NCI-H2171 (cell line): Measurements from ENCODE around the gene KCNH8.

ENCODE experiments used
- DNase-seq: peaks from one replicate; lab custom pipeline; 2025; lab: John Stamatoyannopoulos, UW

KCNH8 gene

DNA sequence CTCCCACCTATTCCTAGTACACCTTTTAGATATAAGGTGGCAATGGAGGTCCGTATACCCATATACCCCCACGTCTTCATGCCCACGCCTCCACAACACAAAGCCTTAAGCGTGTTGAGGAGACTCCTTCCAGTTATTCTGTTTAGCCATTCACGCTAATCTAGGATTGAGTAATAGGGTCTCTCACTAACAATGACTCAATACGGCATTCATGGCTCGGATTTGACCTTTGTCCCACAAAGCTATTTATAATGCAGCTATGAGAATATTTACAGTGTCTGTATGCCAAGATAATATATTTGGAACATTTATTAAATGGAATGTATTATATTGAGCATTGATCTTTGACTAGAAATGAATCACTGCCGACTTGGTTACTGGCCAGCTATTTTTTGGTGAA is 215.8 kb downstream of the KCNH8 start:
- no peak for DNase-seq

DNA sequence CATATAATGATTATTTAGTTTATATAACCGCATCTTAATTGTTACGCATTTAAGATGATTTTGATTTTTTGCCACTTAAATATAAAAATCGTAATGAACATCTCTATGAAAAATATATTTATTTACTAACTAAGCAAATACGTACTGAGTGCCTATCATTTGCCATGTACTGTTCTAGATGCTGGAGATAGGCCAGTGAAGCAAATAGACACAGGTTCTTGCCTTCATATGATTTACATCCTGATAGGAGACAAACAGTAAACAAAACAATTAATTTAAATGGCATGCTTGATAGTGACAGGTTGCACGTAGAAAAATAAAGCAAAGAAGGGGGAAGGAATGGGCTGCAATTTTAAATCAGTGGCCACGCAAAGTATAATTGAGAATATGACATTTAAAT is 217.2 kb downstream of the KCNH8 start:
- no peak for DNase-seq

DNA sequence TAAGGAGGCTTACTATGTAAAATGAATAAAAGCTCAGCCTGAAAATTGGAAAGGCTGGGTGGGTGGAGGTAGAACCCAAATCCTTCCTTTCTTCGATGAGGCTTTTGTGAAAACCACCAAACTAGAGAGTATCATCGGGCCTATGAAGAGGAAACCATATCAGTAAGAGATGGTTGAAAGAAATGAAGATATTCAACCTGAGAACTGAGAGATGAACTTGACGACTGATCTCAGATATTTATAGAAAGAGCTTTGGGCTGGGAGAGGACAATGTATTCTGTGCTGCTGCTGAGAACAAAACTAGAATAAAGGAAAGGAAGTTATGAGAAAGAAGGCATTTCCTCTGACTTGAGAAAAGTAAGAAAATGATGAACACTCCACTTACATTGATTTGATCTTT is 236.6 kb downstream of the KCNH8 start:
- no peak for DNase-seq

DNA sequence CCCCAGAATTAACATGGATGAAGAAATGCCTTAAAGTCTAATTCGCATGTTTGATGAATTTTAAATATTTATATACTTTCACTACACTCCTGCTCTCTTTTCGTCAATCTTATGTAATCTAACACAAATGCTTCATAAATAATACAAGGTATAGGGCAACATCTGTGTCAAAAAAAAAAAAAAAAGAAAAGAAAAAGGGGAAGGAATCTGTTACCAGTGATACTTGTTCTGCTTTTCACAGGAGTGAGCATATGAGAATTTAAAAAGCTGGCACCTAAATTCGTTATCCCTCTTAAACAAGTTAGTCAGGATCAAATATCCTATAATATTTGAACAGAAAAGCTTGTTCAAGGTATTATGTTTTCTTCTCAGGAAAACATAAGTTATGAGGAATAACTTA is 243.8 kb downstream of the KCNH8 start:
- DNase-seq, result no peak

DNA sequence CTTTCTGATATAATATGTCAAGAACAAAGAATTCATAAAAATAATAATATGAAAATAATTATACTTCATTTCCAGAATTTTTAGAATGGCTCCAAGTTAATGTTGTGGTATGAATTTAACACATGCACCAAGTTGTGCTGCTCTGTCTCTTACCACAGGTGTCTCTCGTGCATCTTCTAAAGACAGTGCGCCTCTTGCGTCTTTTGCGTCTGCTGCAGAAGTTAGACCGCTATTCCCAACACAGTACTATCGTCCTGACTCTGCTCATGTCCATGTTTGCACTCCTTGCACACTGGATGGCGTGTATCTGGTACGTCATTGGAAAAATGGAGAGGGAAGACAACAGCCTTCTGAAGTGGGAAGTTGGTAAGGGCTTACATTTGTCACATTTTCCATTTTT is 246.6 kb downstream of the KCNH8 start:
- no peak for DNase-seq

DNA sequence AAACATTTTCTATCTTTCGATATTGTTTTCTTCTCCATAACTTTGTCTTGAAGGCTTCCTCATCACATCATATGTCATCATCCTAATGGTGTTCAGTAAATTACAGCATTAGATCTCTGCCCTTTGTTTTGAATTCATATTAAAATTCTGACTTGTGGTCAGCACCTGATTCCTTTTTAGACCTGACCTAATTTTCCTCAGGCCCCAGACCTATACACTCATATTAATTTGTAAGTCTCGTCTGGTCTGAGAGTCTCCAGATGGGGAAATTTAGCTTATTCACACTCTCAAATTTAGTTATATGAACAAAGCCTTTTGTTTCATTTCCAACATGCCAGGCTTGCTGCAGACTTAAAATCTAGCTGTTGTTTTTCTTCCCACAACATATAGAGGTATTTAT is 248.4 kb downstream of the KCNH8 start:
- no peak for DNase-seq

DNA sequence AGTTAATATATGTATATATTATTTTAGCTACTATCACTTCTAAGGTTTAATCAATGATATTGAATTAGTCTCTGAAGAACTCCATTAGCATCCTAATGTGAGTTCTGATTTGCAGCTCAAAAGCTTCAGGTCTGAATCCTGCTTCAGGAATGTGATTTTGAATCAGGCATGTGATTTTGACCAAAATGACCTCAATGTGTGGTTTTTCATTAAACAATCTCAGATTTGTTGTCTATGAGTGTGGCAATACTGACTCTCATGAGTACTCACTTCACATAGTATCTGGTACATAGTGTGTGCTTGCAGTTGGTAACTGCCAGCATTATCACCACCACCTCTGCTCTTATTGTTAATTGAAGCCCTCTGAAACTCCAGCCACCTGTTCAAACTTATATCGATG is 251.0 kb downstream of the KCNH8 start:
- no peak for DNase-seq

DNA sequence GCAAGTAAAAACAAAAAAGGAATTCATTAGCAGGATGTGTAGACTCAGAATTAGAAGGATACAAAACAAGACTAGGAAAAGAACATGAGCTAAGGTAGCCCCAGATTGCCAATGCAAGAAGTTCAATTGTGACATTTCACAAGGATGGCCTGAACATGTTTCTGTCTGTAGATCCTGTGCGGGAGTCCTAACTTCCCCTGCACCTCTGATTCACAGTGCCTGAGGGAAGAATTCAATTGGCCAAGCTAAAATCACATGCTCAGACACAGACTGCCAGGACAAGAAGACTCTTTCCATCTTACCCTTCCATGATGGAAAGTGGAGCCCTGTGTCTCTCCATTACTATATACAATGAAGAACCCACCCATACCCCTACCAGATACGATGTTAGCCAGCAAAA is 251.5 kb downstream of the KCNH8 start:
- no peak for DNase-seq

DNA sequence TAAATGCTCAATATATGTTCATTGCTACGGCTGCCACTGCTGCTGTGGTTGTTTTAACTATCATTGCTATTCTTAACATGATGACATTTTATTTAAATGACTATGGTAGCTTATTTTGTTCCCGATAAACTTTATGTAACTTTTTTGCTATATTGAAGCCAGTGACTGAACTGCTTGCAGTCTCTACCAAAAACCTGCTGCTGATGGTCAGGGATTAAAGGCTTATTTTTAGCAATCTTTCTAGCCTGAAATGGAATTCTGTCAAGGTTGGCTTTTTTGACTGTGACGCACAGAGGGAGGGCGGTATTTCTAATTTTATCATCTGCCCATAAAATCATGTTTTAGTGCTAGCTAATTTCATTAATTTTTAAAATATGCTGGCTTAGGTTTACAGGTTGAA is 271.8 kb downstream of the KCNH8 start:
- DNase-seq, result no peak

DNA sequence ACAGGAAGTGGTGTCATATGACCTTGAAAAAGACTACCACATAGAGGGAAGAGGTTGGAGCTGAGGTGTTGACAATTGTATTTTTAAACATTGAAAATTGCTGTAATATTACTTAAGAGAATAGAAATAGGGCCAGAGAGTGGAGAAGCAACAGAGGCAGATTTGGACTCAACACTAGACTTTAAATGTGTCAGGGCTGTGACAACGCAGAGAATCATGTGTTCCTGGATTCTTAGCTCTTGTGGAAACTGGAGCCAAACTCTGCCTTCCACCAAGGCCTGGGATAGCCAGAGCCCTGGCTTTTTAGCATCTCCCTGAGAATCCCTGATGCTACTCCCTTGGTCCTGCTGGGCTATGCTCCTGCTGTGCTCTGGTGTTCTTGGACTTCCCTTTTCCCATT is 277.5 kb downstream of the KCNH8 start:
- DNase-seq, result no peak

DNA sequence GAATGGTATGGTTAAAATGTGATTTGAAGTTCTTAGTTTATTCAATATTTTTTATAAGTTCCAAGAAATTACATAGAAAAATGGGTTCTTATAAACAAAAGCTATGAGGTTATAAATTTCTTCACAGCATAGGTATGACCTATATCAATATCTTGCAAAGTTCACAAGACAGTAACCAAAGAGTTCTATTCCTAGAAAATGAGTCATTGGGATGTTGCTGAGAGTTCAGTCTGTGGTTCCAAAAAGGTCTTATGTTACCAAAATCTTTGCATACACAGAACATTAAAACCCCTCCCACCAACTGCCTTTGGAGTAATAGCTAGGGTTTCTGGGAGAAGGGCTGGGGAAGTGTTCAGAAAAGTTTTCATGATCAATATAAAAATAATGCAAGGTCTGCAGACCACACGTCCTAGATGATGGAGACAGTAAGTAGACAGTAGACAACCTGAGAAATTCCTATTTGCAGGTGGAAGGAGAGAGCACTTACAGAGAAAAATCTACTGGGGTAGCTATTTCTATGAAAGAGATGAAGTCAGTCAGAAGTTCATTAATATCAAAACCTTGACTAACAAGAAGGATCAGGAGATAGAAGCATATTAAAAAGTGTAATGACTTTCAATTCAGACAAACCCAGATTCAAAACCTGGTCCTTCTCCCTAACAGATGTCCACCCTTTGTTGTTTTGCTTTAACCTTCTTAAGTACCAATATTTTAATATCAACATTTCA is 279.3 kb downstream of the KCNH8 start:
- no peak for DNase-seq

DNA sequence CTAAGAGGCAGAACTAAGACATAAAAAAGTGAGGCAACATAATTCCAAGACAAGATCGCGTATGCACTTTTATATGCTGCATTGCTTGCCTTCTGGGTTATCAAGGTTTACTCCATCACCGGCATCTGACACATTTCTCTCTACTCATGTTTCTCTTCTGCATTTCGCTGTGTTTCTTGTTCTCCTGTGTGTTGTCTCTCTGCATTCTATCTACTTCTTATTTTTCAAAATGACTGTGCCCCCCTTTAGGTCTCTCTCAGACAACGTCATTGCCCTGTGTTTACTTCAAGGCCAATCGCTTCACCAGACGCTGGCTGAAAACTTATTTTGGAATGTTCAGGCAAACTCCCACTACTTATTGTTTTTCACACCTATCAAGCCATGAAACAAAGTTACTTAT is 280.4 kb downstream of the KCNH8 start:
- no peak for DNase-seq

DNA sequence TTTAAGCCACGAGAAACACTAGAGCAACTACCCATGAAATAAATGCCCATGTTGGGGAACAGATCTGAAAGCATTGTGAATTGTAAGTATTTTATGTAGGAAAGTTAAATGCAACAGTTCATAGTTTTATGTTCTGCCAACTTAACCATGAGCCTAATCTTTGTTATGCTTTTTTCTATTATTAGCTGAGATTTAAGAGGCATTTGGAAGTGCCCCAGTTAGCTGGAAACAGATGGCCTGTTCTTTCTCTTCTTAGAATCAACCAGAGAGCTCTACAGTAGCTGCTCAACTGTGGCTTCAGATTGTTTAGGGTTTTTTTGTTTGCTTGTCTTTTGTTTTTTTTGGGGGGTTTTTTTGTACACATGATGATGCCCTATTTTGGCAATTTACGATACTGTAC is 284.4 kb downstream of the KCNH8 start:
- no peak for DNase-seq

DNA sequence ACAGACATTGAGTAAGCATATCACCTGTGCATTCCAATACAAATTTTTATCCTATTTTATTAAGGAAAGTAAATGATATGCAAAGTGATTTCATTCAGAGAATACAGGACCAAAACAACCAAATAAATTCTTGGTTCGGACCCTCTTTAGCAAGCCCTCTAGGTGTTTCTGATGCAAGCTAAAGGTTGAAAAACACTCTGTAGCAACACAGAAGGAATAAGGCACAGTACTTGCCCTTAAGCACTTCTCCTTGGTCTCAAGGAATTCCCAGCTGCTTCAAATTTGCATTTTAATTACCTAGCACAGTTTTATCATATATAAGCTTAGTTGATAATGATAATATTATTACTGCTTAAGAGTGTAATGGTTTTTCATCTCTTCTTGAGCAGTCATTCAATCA is 288.4 kb downstream of the KCNH8 start:
- DNase-seq, result no peak

DNA sequence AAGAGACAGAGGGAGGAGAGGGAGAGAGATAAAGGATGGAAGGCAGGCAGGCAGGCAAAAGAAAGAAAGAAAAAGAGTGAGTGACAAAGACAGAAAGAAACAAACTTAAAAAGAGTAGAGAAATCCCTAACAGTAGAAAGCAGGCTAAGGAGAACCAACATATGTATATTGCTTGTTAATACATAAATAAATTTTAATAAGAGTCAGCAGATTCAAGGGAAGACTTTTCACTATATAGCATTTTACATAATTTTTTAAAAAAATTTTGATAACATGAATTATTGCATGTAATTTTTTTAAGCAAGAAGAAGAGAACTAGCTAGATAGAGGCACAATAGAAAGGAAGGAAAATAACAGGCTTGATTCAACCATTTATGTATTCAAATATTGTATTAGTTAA is 291.6 kb downstream of the KCNH8 start:
- no peak for DNase-seq

DNA sequence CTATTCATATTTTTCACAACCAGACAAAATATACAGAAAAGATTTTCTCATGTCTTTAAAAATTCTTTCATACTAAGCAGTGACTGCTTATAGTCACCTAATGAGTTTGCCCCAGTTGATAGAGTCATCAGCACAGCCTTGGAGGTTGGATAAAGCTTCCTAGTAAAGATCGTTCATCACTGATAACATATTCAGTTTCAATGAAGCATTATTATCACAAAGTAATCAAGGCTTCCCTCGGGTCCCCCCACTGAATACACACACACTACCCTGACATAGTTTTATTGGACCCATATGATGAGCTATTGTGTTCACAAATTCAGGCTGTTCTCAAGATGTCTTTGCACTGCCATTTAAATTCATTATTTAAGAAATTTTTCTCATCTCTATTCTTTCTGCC is 297.8 kb downstream of the KCNH8 start:
- no peak for DNase-seq

DNA sequence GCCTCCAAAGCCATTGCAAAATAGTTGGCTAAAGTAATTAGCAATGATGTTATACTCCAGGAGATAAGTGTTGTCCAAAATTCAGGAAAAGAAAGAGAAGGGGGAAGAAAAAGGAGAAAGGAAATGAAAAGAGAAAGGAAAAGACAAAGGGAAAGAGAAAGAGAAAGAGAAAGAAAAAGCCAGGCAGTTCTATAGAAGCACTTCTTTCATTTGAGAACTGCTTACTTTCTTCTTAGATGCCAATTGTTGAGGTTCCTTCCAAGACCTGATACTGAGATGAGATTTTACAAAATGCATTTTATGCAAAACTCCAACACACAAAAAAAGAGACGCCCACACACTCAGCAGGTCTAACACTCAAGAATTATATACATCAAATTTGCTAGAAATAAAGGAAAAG is 298.4 kb downstream of the KCNH8 start:
- no peak for DNase-seq

DNA sequence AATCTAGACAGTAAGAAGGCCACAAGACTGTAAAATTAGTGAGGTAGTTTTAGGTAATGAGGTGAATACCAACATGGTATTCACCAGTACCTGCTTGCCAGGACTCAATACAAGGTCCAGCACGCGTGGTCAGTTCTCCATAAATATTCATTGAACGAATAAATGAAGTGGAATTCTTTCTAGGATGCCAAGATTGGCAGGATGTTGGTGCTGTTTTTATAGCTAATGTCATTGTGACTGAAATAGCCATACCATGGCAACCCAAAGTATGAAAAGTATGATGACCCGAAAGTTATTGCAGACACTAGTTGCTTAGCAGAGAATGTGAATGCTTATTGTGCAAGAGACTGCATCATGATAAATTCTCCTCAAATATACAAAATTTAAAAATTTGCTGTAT is 307.2 kb downstream of the KCNH8 start:
- no peak for DNase-seq

DNA sequence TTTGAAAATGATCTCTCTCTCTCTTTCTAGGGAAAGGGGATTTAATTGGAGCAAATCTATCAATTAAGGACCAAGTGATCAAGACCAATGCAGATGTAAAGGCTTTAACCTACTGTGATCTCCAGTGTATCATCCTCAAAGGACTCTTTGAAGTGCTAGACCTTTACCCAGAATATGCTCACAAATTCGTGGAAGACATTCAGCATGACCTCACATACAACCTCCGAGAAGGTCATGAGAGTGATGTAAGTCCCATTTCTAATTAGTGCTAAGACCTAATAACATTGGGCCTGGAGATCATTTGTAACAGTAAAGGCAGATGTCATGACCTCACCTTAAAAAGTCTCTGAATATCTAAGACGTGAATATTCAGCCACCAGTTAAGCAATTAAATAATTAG is 308.4 kb downstream of the KCNH8 start:
- DNase-seq, result no peak

DNA sequence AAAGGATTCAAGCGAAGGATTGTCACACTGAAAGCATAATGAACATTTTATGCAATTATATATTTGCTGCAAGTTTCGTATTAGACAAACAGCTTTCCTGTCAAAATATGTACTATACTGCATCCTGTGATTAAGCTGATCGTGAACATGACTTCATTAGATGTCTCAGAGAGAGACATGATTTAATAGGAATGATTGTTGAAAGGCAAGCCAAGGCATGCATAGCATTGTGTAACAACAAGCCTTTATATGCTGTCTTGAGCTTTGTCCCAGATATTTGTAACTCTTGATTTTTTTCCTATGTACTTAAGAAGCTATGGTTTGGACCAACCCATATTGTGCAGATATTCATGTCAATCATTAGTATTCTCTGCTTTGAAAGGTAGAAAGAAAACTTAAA is 309.1 kb downstream of the KCNH8 start:
- DNase-seq, result no peak

DNA sequence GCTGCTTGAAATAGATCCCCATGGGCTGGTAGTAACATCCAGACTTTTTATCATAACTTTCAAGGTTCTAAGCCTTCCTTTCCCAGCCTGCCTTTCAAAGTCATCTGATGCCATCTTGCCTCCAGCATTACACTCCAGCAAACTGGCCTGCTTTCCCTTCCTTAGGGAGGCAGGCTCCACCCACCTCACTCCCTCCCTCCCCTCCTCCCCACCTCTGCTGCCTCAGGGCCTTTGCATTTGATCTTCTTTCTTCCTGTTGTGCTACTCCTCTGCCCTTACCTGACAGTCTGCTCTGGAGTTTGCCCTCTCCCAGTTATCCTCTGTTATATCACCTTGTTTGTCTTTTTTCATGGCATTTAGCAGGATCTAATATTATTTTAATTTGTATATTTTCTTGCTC is 319.5 kb downstream of the KCNH8 start:
- DNase-seq, result no peak

DNA sequence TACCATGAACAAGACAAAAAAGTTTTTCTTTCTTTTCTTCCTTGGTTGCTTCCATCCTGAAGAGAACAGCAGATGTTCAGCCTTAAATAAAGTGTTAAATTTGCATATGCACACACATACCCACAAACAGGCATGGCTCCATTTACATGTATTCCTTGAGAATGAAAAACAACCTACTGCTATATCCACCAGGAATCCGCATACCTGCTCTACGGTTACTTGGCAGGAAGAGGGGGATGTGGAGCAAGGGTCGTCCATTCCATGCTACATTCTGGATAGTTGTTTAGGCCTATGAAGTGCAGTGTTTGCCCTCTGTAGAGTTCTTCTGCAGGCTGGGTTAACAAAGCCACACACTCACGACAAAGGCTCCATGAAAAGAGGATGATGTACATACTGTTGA is 322.8 kb downstream of the KCNH8 start:
- no peak for DNase-seq

DNA sequence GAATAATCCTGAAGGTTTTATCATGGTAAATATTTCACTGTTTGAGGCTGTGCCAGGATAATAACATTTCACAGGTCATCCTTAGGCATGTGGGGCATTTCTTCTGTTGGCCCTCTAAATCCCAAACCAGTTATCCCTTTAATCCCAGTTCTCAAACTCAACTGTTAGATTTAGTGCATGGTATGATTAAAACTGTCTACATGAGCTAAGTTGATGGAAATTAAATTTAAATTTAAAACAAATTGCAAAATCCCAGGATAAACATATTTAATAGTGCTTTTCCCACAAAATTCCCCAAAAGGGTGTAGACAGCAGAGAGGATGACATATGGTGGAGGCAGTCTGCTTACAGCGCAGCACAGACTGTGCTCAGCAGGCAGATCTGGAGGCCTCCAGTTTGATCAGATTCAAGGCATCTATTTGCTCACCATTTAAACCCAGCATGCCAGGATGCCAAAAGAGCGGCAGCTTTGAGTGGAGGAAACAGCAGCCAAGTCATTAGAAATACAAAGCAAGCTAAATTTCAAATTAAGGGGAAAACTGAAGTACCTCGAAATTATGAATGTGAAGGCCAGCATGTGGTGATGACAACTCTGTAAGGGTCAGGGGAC is 325.8 kb downstream of the KCNH8 start:
- DNase-seq, result no peak

DNA sequence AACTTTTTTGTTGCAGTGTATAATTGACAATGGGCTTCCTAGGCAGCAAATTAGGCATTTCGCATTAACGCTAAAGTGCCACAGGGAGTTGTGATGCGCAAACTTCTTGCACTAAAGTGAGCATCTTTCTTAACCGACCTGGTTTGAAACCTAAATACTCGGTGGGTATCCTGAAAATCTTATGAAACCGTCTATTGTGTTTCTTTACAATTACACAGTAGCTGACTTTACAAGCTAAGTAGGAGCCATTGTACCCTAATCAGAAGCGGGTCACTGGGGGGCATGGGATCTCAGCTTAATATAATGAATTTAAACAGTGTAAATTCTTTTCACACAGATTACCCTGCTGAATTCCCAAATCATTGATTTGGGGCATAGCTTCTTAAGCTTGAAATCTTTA is 328.0 kb downstream of the KCNH8 start:
- no peak for DNase-seq
